Measurements from ENCODE around the gene PIK3CG. TPM values are rescaled to one million over a fixed set of nuclear protein-coding genes. Genes with fewer than 3 reads are reported as not detected.

Gene PIK3CG
- total RNA-seq, 1 experiment from 2014 or later = 0.13 TPM

DNA sequence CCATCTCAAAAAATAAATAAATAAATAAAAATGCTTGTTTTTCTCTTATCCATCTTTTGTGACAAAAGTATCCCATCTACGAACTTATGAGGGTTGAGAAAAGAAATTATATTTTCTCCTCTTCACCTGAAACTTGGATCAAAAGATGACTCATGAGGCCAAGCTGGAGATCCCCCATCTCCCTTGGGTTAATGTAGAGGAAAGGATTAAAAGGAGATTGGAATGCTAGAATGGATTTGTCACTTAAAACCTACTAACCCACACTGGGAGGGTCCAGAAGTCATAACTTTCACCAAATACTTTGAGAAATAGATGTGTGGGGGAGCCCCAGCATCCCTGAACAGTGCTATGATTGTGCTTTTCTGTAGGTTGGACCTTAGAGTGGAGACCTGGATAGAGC lies 46.3 kb upstream of the PIK3CG start:
- BruUV-seq (replicated peaks) = no TSS peak
- CTCF ChIA-PET = no interaction called here
- no peak for ATAC-seq
- POLR2A ChIA-PET = no interaction called here
- Histone ChIP-seq H3K4me3 (ENCODE audit: low read depth in 2 of 2, low read length in 2 of 2) (no peak overlapping the region), H3K27me3 (ENCODE audit: control insufficient read depth, insufficient read depth, low read length) (no peaks in the 10 kb centered on the region), H3K9me3 (ENCODE audit: control insufficient read depth, insufficient read depth, low read depth, low read length) (no peaks in the 10 kb centered on the region), H3K36me3 (ENCODE audit: control insufficient read depth, insufficient read depth, low read length) (no peaks in the 10 kb centered on the region), H3K4me1 (ENCODE audit: control insufficient read depth, insufficient read depth, low read length) (no peaks in the 10 kb centered on the region), H3K27ac (ENCODE audit: low read length) (no peak overlapping the region)
- no peak for DNase-seq (ENCODE audit: low read depth, low spot score)
- intact Hi-C loops (cut with micrococcal nuclease; ENCODE audit: unreplicated experiment) = no loop called here
- in situ Hi-C loops (cut with HindIII; ENCODE audit: low pct_unique_long_range_greater_than_20kb, low sequenced_read_pairs) = no loop called here
- TF ChIP-seq, protein P1, sequence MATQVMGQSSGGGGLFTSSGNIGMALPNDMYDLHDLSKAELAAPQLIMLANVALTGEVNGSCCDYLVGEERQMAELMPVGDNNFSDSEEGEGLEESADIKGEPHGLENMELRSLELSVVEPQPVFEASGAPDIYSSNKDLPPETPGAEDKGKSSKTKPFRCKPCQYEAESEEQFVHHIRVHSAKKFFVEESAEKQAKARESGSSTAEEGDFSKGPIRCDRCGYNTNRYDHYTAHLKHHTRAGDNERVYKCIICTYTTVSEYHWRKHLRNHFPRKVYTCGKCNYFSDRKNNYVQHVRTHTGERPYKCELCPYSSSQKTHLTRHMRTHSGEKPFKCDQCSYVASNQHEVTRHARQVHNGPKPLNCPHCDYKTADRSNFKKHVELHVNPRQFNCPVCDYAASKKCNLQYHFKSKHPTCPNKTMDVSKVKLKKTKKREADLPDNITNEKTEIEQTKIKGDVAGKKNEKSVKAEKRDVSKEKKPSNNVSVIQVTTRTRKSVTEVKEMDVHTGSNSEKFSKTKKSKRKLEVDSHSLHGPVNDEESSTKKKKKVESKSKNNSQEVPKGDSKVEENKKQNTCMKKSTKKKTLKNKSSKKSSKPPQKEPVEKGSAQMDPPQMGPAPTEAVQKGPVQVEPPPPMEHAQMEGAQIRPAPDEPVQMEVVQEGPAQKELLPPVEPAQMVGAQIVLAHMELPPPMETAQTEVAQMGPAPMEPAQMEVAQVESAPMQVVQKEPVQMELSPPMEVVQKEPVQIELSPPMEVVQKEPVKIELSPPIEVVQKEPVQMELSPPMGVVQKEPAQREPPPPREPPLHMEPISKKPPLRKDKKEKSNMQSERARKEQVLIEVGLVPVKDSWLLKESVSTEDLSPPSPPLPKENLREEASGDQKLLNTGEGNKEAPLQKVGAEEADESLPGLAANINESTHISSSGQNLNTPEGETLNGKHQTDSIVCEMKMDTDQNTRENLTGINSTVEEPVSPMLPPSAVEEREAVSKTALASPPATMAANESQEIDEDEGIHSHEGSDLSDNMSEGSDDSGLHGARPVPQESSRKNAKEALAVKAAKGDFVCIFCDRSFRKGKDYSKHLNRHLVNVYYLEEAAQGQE (IDR thresholded peaks at IDR 0.05; ENCODE audit: insufficient read depth in 1 of 2, low read depth in 2 of 2, low read length in 1 of 2) = no peak

DNA sequence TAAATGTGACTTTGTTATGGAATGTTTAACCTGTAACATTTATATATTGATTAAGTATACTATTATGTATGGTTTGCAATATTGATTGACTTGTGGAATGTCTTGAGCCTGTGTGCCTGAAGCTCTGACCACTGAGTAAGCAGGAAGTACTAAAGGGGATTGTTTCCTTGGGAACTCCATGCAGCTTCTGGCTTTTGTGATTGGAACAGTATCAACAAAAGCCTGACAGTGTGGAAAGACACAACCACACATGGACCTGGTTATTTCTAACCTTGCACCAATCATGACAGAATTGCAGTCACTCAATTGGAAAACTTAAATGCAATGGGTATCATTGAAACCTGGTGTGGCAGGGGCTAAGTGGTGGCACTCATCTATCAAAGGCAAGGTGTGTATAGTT lies 45.5 kb upstream of the PIK3CG start:
- TF ChIP-seq, protein P2, sequence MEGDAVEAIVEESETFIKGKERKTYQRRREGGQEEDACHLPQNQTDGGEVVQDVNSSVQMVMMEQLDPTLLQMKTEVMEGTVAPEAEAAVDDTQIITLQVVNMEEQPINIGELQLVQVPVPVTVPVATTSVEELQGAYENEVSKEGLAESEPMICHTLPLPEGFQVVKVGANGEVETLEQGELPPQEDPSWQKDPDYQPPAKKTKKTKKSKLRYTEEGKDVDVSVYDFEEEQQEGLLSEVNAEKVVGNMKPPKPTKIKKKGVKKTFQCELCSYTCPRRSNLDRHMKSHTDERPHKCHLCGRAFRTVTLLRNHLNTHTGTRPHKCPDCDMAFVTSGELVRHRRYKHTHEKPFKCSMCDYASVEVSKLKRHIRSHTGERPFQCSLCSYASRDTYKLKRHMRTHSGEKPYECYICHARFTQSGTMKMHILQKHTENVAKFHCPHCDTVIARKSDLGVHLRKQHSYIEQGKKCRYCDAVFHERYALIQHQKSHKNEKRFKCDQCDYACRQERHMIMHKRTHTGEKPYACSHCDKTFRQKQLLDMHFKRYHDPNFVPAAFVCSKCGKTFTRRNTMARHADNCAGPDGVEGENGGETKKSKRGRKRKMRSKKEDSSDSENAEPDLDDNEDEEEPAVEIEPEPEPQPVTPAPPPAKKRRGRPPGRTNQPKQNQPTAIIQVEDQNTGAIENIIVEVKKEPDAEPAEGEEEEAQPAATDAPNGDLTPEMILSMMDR (IDR thresholded peaks at IDR 0.05) = no peak
- TF ChIP-seq, protein P1 (IDR thresholded peaks at IDR 0.05; ENCODE audit: insufficient read depth in 1 of 2, low read depth in 2 of 2, low read length in 1 of 2) = no peak
- no peak for TF ChIP-seq POLR2AphosphoS5 (IDR thresholded peaks at IDR 0.05; ENCODE audit: low read depth, low read length)
- TF ChIP-seq TCF7L2 (IDR thresholded peaks at IDR 0.05; ENCODE audit: low read depth, low read length) = no peak
- TF ChIP-seq SIN3A (IDR thresholded peaks at IDR 0.05; ENCODE audit: borderline replicate concordance, insufficient read depth, low read depth, low read length) = no peak
- BruUV-seq (replicated peaks) = no TSS peak
- in situ Hi-C loops (cut with HindIII; ENCODE audit: low pct_unique_long_range_greater_than_20kb, low sequenced_read_pairs) = no loop called here

More for the DNA sequence above, 45.5 kb upstream of the PIK3CG start:
- ChIA-PET CTCF (no interaction called here), POLR2A (no interaction called here)
- intact Hi-C loops (cut with micrococcal nuclease; ENCODE audit: unreplicated experiment) = no loop called here
- no peak overlapping the region for H3K4me3 ChIP-seq (ENCODE audit: low read depth in 2 of 2, low read length in 2 of 2)
- no peaks in the 10 kb centered on the region for H3K27me3 ChIP-seq (ENCODE audit: control insufficient read depth, insufficient read depth, low read length)
- no peak overlapping the region for H3K27ac ChIP-seq (ENCODE audit: low read length)
- H3K4me1 ChIP-seq (ENCODE audit: control insufficient read depth, insufficient read depth, low read length) = no peaks in the 10 kb centered on the region
- H3K36me3 ChIP-seq (ENCODE audit: control insufficient read depth, insufficient read depth, low read length) = no peaks in the 10 kb centered on the region
- DNase-seq (ENCODE audit: low read depth, low spot score) (no peak), ATAC-seq (no peak)
- no peaks in the 10 kb centered on the region; the same call in 1 of the 2 replicates for H3K9me3 ChIP-seq (ENCODE audit: control insufficient read depth, insufficient read depth, low read depth, low read length)
